CD4-positive, alpha-beta T cell treated with Interferon gamma for 1 hour (primary cell): ENCODE data around the gene TEX29.

ENCODE experiments used
- DNase-seq: peaks from one replicate; pipeline ENCODE4 v3.0.0-alpha.2; 2020

The TEX29 gene

DNA sequence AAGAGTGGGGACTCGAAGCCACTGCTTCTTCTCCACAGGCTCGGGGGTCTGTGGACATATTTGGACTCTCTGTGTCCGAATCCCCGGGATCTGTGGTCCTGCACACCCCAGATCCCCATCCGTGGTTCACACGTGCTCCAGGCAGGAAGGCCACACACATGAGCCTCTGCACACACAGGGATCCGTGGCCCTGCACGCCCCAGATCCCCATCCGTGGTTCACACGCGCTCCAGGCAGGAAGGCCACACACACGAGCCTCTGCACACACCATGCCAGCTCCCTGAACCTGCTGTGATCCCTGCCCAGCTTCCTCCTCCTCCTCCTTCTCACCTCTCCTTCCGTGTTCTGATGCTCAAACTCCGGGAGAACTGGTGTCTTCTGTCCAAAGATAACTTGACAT, 3.1 kb downstream of the TEX29 start:
- DNase-seq, result no peak

DNA sequence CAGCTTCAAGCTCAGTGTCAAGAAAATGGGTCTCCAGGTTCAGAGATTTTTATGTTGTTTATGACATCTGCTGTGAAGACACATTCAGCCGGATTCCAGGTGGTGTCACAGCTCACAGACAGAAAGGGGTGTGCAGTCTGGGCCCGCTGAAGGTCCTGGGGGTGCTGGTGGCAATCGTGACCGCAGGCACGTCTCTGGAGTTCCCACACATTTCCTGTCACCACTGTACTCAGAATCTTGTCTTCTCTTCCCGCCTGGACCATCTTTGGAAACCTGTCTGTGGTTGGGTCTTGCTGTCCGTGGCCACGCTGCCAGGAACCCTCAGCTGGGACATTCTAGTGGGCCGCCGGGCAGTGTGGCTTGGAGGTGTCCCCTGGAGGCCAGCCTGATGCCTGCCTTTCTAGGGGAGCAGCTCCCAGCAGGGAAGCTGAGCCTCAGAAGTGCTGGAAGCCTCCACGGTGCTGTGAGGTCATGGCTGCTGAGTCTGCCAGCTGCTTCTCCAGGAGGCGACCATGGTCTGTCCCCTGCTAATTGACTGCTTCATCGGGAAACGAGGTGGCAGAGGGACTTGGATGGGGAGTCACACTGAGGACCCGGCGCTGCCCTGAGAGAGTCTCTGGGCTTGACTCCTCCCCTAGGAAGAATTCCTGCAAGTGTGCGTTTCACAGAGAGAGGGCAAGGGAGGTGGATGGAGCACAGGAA, 3.7 kb downstream of the TEX29 start:
- DNase-seq, result no peak

DNA sequence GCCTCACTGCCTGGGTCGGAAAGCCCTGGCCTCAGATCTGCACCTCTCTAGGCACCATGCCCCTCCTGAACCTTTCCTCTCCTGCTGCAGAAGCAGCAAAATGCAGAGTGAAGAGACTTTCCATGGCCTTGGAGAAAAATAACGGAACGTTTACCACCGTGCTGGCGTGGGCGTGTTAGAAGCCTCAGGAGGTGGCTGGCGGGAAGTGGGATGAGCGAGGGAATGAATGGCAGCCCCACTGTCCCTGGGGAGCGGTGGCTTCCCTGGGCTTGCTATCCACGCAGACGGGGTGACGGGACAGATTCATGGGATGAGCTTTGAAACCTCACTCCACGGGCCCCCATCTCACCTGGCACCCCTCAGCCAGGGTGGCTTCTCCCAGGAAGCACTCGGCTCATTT, 4.3 kb downstream of the TEX29 start:
- no peak for DNase-seq

DNA sequence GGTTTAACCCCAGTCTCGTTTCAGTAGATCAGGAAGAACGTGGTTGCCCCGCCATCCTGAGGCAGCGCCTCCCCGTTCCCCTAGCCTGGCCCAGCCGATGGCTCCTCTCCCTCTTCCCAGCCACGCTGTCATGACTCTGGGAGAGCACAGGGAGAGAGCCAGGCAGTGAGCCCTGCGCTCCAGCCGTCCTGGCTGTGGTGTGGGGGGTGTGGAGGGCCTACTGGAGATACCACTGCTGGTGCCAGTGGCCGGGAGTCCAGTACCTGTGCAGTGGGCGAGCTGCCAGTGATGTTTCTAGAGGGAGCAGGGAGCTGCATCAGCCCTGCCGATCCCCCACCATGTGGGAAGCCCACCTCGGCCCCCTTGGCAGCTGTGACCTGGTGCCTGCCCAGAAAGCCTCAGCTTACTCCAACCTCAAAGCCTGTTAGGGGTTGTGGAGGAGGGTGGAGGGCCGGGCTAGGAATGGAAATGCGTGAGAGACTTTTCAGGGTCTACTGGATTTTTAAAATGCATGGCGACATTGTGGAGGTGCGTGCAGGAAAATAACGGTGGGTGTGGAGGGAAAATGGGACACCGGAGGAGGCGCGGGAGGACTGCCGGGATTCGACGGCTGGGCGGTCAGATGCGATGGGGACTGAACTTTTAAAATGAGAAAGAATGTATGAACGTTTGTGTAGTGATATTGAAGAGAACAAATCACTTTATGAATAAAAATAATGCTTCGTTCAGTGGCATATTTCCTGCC, 4.9 kb downstream of the TEX29 start:
- no peak for DNase-seq

DNA sequence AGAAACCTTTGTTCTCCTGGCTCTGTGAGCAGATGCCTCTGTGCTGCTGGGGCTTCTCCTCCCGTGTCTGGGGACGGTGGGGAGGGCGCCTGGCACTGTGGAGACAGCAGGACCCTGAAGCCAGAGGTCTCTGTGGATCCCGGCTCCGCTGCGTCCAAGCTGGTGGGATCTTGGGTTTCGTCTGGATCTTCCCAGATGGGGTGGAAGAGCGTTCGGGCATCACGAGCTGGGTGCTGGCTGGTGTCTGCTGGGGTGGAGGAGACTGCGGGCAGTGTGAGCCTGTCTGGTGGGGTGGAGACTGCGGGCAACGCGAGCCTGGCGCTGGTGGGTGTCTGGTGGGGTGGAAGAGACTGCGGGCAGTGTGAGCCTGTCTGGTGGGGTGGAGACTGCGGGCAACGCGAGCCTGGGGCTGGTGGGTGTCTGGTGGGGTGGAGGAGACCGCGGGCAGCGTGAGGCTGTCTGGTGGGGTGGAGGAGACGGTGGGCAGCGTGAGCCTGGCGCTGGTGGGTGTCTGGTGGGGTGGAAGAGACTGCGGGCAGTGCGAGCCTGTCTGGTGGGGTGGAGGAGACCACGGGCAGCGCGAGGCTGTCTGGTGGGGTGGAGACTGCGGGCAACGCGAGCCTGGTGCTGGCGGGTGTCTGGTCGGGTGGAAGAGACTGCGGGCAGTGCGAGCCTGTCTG, 5.6 kb downstream of the TEX29 start:
- no peak for DNase-seq

DNA sequence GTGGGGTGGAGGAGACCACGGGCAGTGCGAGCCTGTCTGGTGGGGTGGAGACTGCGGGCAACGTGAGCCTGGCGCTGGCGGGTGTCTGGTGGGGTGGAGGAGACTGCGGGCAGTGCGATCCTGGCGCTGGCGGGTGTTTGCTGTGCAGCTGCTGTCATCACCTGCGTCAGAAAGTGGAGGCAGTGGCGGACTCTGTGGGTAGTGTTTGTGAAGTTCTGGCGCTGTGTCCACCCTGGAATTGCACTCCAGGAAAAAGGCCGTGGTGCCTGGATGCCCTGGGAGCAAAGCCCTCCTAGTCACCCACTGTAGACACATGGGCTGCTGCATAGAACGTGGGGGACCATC, 6.2 kb downstream of the TEX29 start:
- no peak for DNase-seq

DNA sequence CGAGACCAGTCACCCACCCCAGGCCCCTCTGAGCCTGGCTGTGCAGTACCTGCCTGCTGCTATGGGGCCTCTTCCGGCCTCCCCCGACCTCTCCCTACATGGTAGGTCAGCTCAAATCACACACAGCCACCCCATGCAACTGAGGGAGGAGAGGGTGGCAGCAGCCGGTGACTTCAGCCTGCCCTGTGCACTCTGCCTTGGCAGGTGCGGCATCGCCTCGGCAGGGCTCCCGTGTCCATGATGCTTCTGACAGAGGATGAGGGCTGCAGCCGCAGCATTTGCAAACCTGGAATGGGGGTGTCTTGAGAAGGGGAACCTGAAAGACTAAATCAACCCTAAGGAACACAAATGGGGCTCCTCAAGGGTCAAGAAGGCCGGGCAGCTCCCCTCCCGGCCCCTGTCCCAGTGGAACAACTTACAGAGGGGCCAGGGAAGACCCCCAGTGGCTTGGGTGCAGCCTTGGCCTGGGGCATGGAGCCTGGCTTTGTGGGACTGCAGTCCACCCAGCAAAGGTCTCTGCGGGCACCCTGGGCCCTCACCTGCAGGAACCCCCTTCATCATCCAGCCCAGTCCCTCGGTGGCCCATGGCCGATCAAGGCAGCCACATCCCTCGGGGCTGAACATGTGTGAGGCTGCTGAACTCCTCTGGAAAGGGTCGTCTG, 6.7 kb downstream of the TEX29 start:
- no peak for DNase-seq

DNA sequence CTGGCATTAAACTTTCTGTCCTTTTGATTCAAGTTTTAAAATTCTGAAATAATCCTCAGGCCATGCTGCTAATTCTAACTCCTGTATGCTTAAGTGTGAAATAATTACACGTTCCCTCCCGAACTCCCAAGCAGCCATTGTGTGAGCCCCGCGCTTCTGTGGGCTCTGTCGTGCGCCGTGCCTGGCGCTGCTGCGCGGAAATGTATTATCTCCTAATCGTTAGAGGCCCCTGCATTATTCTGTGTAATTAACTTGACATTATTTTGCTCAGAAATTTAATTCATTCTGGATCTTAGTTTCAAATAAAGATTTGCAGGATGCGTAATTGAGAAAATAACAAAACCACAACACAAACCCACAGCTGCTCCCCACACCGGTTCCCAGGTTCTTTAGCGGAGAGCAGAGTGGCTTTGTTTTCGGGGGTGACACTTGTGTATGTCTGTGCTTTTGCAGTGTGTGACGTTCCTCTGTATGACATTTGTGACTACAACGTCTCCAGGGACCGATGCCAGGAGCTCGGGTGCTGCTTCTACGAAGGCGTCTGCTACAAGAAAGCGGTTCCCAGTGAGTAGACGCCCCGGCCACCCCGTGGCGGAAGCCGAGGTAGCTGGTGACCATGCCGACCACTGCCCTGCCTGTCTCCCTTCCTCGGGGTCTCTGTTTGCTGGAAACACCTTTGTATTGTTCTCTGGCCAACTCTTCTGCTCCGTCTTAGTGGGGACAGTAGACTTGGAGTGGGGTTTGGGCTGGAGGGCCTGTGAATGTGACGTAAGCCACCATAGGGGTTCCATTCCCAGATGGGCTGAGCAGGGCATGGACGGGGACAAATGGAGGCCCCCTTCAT, 7.5 kb downstream of the TEX29 start:
- no peak for DNase-seq

DNA sequence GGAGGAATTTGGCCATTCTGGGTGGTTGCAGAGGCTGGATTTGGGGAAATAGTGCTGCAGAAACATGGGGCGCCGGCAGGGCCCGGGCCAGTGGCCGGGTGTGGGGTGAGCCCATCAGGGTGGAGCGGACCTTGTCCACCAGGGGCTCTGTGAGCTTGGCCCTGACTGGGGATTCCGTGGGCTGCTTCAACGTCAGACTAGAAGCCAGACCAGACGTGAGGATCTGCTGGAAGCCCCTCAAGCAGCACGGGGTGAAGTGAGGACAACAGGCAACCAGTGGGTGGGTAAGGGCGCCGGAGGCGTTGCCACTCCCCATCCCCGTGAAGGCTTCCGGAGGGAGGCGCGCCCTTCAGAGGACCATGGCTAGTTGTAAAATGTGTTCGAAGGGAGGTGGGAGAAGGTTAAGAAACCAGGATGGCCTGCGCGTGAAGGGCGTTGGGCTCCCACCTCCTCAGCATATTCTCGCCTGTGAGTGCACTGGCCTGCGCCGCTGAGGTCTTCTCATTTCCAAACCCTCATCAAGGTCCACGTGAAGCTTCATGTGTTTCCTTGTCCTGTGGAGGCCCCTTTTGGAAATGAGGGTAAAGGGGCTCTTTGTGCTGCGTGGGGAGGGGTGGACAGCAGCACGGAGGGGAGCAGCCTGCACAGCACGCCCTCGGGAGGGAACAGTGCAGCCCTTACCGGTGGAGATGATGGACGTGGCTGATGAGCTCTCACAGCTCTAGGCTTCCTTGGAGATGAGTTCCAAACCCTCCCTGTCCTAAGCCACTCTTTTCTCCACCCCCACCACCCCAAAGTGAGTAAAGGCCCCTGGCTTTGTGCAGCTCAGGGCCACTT, 8.3 kb downstream of the TEX29 start:
- no peak for DNase-seq

DNA sequence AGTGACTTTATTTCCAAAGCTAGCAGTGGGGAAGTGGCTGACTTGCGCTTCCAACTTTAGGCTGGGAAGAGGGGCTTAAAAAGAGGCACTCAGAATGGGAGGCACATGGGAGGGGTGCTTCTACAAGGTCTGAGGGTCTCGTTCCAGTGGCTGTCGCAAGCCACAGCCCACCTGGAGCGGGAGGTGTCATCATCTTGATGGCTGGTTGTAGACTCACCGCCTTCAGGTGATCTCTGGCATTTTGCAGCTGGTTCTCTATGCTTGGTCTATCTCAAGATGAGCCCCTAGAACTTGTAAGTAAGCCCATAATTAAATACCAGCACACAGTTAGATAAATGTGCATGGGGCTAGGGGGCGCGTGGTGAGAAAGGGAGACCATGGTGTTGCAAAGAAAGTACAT, 9.2 kb downstream of the TEX29 start:
- no peak for DNase-seq

DNA sequence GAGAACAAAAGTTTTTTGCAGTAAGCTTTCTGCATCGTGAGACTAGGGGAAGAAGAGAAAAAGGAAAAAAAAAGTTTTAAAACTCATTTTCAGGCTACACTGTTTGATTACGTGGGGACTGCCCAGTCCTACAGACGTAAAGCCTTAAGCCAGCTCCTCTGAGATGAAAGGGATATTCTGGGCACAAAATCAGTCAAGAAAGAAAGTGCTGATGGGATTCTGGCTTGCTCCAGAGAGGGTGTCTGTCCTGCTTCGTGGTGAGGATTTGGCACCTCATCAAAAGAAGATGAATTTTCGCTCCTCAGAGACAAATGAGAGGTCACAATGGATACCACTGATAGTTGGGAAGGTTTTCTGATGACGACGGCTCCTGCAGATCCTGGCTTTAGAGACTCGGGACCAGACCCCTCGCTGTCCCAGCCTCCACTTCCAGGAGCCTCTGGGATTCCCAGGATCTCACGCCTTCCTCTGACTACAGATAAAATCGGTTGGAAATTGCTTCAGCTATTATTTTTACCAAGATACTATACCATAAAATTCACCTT, 9.7 kb downstream of the TEX29 start:
- DNase-seq, result no peak

DNA sequence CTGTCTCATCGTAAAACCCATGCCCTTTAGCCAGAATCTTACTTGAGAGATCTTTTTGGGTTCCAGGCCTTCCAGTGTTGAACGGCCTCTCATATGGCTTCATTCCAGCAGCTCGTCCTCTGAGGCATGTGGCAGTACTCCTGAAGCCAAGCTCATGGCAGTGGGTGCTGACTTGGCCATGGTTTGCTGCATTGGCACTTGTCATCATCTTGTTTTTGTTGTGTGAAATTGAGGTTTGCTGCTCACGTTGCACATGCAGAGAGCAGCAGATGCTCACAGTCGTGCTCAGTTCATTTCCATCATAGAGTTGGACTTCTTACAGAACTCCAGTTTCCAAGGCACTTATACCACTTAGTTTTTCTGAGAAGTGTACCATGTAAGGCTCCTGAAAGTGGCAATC, 14.9 kb downstream of the TEX29 start:
- DNase-seq, result no peak

DNA sequence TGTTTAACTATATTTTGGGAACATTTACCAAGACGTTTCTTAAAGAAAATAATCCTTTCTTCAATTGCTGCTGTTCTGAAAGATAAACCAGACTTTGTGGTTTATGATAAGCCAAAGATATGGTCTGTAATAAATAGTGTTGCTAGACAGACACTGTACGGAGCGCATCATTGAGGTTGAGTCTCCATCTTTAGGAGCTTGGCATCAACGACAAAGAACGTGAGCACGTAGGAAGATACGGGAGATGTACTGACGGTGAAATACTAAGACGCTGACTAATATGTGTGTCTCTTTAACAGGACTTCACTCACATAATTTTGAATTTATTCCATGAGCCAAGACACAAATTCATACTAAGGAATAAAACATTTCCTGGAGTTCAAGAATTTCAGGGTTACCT, 16.2 kb downstream of the TEX29 start:
- DNase-seq, result no peak

DNA sequence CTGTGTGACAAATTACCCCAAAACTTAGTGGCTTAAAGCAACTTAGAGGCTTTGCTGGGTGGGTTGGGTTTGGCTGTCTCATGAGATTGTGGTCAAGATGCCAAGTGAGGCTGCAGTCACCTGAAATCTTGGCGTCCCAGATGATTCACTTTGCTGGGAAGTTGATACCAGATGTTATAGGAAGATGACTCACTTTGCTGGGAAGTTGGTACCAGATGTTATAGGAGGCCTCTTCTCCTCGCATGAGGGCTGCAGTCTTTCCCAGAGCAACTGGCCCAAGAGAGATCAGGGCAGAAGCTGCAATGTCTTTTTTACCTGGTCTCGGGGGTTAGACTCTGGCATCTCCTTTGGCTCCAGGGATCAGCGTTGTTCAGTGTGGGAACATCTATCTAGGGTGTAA, 16.8 kb downstream of the TEX29 start:
- DNase-seq, result no peak

DNA sequence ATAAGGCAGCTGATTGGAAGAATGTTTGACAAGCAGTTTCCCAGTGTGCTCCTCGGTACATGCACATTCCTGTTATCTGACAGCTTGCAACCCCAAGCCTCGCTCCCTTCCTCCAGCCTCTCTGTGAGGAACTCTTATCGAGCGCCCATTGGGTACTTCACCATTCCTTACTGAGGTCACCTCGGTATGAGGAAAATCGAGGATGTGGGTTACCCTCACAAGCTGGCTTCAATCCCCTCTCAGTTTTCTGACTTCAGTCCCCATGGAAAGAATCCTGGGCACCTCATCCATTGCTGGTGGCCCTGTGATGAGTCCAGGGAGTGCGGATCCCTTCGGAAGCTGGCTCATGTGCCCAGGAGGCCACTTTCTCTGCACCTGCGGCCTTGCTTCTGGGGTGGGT, 17.3 kb downstream of the TEX29 start:
- no peak for DNase-seq

DNA sequence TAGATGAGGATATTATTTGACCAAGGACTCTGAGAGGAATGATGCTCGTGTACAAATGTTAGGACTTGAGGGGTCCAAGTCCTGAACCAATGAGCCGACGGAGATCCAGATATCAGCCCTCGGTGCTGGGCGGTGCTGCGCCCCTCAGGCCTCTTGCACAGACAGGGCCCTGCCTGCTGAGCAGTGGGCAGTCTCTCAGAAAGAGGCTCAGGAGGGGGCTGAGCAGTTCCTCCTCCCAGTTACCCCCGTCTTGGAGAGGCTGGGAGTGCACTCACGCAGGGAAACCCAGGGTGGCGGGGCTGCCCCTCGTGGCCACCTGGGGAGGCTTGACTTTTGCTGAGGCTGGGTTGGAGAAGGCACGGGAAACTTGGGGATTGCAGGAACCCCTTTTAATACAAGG, 18.4 kb downstream of the TEX29 start:
- DNase-seq, result no peak

DNA sequence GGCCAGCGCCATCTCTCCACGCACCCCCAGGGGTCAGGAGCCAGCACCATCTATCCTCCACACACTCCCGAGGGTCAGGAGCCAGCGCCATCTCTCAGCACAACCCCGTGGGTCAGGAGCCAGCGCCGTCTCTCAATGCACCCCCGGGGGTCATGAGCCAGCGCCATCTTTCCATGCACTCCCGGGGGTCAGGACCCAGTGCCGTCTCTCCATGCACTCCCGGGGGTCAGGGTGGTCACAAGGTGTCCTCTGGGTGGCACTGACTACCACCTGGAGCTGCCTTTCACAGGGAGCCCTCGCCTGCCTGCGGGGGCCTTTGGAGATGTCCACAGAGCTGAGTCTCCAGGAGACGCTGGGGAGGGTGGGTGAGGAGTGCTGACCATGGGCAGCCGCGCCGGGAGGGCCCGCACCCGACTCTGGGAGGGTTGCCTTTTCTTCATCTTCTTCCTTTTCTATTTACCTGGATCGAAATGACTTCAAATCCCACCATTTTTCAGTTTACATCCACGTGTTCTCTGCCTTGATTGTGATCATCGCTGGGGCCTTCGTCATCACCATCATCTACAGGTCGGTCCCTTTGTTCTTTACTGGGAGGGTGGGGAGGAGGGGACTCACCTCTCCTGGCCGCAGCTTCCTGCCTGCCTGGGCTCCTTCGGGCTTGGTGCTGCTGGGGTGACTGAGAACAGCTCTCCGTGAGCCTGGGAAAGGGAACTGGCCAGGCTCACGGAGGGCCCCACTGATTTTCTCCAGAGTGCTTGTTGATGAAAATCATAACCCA, 19.1 kb downstream of the TEX29 start:
- DNase-seq, result no peak

DNA sequence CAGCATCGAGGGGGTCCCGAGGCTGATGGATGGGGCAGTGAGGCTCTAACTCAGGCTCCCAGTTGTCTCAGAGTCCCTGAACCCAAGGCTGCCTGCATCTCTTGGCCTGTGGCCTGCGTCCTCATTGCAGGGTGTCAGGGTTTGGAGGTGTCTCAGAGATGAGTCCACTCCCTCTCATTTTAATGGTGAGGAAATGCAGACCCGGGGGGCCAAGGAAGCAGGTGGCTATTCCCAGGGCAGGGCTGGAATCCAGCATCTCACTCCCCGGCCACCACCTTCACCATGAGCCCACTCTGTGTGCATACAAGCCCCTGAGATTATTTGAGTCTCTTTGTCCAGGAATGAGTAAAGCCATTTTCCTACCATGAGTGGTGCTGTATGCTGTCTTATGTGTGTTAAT, 21.4 kb downstream of the TEX29 start:
- no peak for DNase-seq

DNA sequence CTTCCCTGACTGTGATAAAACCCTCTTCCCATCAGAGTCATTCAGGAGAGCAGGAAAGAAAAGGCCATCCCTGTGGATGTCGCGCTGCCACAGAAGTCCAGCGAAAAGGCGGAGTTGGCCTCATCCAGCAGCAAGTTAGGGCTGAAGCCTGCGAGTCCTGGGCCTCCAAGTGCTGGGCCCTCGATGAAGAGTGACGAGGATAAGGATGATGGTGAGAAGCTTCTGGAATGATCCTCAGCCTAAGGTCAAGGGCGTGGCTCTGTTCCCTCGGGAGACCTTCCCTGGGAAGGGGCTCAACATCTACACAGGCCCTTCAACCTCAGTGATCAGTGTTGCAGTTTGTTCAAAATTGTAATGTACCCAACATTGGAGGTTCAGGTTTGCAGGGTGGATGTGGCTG, 22.3 kb downstream of the TEX29 start:
- DNase-seq, result no peak

DNA sequence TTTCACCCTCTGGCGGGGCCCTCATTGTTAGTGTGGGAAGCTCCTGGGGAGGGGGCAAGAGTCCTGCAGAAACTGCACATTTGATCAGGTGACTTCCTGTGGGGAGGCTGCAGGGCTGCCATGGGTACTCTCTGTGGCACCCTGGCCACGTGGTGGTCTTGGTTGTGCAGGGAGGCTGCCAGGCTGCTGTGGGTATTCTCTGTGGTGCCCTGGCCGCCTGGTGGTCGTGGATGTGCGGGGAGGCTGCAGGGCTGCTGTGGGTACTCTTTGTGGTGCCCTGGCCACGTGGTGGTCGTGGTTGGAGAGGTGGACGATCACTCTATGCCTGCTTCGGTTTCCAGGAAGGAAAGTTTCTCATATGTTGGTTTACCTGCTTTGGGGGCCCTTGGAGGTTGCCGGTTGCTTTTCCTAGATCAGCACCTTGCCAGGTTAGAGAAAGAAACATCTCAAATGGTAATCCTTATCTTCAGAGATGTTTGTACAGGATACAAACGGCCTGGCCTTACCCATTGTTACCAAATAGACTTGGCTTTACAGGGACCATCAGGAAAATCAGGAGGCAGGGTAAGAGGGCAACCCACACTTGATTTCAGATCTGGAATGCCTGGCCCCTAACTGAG, 22.9 kb downstream of the TEX29 start:
- no peak for DNase-seq
